Activated T-cell treated with anti-CD3 and anti-CD28 coated beads for 1 hour (primary cell): ENCODE data around the gene AMER2.

Source experiments
- DNase-seq: peaks from one replicate; pipeline ENCODE4 v3.0.0-alpha.2; 2020; ENCODE audit warnings: low read depth

Gene AMER2

DNA sequence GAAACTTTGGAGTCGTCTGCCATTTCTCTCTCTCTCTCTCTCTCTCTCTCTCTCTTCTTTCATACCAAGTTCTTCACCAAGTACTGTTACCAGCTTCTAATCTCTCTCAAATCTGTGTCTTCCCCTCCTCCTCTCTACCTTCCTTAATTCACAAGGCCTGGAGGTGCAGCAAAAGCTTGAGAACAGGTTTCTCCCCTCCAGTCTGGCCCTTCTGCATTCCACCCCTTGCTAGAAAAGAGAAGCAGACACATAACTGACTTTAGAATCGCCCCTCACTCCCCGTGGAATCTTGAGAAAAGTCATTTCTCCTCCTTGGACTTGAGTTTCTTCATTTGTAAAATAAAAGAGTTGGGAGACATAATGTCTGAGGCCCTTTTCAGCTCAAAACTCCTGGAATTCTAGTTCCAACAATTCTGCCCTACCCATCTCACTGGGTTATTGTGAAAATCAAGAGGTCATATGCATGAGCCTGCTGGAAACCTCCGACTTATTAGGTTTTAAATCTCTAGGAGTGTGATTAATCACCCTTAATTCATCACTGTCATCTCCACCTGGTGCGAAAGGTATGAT lies 20.4 kb downstream of the AMER2 start:
- DNase-seq = no peak

DNA sequence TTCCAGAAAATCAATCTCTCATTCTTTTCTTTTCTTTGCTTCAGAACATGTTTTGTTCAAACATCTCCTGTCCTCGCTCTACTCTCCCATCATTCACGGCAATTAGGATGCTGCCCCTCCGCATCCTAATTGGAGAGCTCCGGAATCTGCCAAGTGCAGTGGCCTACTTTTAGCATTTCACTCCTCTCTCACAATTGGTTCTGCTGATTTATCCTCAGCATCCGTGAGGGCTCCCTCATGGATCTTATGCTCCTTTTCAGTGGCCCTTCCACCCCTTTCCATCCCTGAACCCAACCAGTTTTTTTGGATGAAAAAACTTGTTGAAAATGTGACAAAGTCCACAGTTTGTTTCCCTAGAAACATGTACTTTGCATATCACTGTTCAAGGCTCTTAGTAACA lies 22.4 kb downstream of the AMER2 start:
- no peak for DNase-seq

DNA sequence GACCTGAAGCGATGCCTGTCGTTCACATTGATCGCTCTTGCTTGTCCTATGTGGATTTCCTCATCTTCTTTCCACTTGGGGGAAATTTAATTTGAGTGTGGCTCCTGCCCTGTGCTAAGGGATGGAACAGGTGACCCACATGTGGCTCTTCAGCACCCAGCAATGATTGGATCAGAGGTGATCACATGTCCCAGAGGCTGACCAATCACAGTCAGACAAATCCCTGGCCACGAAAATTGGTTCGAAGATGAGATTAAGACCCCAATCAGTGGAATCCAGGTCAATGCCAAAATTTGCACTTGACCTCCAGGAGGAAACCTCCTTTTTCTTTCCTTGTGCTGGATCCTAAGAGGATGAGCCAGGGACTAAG lies 23.7 kb downstream of the AMER2 start:
- no peak for DNase-seq

DNA sequence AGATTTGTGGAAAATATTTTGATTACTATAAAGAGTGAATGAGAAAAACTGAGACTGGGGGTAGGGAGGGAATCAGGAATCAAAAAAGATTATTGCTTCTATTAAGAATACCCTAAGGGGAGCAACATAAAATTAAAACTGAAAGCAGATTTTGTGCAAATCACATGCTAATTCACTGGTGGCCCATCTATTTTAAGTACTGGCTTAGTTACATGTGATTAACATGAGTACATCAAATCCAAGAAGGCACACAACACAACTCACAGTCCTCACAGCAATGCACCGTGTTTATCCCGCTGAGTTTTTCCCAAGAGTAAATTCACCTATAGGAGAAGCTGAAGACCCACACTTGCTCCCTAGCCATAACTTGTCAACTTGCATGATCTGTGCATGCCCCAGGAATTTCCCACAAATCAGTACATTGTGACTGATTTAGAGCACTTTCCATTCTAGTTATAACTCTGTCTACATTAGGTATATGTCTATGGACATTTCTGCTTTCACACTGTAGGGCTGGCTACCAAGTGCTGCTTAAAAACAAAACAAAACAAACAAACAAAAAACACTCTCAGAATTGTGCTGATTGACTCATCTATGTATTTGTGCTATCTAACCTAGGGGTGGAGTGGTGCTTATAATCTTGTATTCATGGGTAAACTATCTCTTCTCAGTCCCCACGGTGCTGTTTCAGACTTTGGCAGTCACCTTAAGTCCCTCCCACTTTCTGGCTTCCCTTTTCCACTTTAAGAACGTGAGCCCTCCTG lies 24.3 kb downstream of the AMER2 start:
- DNase-seq = no peak

DNA sequence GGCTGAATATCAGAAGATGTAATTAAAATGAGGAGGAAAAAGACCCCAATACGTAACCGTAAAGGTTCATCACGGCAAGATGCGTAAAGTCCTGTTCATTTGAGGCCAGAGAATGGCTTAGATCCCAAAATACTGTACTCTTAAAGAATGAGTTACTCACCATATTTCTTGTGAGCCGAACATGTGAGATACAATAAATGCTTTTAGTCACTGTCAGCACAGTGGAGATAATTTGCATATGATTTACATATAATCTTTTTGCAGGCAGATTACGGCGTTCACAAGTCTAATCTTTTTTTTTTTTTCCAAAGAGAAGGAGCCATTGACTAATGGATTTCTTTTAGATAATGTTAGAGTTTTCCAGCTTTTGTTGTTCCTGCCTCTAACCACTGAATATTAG lies 28.4 kb downstream of the AMER2 start:
- no peak for DNase-seq

DNA sequence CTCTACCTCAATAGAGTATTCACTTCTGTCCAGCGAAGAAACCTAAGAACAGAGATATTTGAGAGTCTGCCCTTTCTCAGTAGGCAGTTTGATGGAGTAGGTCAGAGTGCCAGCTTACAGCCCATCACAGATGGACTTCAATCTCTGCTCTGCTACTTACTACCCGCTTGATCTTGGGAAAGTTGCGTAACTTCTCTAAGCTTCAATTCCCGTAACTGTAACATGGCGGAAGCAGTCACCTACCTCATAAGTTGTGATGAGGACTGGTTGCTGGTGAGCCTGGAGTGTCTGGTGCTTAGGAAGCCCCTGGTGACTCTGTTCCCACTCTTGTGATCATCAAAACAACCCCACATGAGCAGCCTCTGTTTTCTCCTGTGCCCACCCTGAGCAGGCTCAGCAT lies 31.0 kb downstream of the AMER2 start:
- no peak for DNase-seq

DNA sequence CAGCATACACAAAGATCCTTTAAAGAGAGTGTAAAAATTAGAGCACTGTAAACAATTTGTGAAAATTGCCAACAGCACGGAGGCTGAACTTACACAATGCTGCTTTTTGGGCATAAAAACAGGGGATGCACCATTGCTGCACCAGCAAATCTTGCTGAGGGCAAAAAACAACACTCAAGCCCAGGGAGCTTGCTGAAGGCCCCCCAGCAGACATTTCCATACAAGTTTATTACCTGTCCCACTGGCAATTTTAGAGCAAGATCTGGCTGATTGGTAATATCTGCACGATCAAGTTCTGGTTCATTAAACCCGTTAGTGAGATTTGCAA lies 34.3 kb downstream of the AMER2 start:
- no peak for DNase-seq

DNA sequence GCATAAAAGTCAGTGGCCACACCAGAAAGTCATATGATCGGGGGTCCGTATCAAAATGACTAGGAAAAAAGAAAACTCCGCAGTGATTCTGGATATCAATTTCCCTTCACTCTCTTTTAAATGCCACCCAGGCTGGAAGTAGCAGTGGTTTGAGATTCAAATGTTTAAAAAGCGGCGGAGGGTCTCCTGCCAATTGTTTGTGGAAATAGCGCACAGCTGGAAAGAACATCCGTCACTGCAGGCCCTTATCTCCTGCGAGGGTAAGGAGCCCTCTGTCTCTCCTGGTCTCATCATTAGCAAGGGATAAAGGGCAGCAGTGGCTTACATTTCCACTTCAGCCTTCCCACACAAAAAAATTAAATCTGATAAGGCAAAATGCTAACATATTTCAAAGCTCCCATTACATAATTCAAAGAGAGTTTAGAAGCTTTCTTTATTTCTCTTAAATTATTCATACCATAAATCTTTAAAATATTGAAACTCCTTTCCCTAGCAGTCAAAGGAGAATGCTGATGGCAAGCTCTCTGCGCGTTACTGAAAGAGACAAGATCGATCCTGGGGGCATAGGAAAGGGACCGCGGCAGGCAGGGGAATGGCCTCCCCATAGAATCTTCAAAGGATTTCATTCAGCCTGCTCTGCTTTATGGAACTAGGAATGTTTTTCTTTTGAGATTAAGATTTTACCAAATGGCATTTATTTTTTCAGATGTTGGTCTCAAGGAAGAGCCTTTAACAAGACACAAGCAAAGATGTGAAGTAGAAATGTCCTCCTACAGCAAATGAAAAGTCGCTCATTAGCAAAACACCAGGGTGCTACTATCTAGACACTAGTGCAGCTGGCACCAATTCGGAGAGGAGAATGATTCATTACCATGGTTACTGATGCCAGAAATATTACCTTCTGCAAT lies 35.0 kb downstream of the AMER2 start:
- DNase-seq = no peak

DNA sequence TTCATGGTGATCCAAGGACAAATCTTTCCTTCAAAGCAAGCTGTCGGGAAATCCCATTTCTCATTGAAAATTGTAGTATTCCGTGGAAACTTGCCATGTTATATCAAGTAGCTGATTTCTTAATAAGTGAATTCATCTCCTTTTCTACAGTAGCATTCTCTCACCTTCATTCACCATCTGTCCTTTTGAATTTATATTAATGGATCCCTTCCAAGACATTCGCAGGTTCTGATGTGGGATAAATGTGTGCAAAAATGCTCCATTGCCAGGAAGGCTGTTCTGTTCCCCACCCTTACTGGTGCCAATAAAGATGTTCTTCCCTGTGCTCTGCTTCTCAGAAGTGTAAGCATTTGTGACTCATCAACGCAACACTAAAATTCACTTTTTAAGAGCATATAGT lies 36.2 kb downstream of the AMER2 start:
- no peak for DNase-seq

DNA sequence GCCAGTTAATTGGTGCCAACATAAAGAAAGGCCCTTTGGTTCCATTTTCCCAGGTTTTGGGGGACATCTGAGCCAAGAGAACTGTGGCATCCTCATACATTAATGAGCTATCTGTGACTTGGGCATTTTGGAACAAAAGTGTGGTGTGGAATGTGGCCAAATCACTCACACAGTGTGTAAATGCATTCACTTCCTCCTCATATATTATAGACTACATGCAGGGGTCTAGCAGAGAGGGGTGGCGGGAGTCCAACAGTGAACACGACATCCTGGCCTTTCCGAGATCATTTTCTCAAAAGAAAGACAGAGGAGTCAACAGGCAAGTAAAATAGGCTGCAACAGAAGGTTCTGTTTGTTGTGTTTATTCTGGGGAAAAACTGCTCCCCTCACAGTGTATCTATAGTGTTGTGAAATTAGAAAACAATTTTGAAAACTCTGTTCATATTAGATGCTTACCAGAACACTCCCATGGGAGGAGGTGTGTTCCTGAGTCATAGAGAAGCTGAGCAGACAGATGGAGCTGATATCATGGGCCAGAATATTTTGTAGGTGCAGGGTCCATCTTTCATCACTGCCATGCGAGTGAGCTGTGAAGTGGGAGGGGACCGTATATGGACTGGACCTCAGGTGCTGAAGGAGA lies 39.2 kb downstream of the AMER2 start:
- no peak for DNase-seq

DNA sequence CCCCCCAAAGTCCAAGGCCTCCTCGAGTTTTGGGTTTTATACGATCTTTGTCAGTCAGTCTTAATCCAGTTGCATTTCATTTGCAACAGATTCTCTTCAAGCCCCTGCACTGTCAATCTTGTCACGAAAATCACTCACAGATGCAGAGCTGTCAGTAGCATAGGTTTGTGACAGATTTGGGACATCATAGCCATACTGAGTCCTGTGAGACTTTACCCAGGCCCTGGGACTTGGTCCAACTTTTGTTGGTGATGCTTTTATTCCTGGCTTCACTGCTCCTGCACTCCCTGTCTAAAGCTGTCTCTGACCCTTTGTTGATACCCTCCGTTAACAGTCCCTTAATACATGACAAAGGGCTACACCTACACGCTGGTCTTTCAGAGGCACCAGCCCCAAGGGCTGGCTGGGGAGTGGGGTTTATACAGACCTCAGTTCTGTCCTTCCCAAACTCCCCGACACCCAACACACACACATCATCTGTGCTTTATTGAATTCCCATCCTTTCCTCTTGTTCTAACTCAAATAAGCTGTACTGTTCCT lies 40.1 kb downstream of the AMER2 start:
- DNase-seq = no peak

DNA sequence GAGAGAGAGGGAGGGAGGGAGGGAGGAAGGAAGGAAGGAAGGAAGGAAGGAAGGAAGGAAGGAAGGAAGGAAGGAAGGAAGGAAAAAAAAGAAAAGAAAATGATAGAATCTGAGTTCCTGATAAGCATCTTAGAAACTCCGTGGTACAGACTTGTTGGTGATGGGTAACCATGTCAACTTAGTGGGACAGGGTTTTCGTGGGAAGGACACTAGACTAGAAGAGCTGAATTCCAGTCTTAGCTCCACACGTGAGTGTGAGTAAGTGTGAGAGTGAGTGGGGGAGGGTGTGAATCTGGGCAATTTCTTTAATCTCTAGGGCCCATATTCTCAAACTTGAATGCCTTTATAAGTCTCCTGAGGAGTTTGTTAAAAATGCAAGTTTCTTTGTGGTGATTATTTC lies 41.1 kb downstream of the AMER2 start:
- no peak for DNase-seq

DNA sequence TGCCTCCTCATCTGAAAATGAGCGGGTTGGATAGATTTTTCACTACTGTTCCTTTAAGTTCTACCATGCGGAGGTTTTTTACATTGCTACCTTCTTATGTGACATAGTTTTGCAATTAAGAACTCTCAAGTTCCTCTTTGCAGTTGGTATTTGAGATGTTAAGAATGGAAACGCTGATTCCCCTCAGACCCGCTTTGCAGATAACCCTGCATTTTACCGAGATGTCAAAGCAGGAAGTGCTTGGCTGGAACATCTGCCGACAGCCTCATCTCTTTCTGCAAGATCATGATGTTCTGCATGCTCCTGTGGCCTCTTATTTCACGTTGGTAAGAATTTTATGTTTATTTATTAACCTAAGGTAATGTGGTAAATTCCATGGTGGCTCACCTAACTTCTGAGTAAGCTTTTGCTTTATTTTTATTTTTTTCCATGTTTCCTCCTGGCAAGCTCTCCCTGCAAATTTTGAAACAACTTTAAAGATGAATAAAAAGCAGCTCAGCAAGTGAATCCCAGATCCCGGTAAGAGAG lies 53.6 kb downstream of the AMER2 start:
- DNase-seq = no peak

DNA sequence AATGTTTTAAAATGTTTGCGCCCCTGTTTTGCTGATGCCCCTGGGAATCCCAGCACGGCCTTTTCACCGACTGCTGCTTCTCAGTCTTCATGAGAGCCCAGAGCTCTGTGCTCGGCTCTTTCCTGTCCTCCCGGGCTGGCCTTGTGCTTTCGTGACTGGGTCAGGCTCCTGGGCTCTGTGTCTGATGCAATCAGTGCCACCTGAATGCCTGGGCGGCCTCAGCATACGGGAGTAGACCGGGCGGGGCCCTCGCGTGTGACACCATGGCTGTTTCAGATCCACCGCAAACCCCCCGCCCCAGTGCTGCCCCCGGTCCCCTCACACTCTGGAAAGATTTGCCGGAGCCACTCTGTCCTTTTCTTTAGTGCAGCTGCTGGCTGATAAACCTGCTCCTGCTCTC lies 54.8 kb downstream of the AMER2 start:
- DNase-seq = no peak

DNA sequence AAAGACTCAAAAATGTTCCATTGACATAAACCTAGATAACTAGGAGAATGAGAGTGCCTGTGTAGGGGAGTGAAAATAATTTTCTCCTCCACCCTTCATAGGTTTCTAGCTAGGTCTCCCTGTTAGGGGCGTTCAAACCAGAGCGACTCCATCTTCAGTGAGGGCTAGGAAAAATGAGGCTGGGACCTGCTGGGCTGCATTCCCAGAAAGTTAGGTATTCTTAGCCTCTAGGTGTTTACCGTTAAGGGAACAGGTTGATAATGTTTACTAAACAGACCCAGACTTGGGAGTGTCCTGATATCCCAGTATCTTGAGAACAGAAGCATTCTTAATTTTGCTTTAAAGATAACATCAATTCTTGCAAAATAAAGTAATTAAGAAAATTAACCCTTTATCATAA lies 56.0 kb downstream of the AMER2 start:
- DNase-seq = no peak

DNA sequence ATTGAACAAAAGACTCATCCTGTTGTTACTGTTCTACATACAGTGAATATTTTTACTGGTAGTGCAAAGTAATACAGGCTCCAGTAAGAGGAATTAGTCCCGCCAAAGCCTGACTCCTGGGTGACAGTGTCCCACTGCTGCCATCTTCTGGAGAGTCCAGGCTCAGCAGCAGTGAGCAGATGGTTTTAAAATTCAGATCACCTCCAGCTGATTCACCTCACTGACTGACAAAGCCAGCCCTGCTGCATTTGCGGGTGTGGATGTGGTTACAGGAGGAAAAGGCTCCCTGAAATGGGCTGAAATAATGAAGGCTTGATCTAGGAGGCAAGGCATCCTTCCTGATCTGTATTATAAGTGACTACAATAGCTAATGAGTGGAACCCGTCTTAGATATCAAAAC lies 57.9 kb downstream of the AMER2 start:
- DNase-seq = peak; percentile 31

DNA sequence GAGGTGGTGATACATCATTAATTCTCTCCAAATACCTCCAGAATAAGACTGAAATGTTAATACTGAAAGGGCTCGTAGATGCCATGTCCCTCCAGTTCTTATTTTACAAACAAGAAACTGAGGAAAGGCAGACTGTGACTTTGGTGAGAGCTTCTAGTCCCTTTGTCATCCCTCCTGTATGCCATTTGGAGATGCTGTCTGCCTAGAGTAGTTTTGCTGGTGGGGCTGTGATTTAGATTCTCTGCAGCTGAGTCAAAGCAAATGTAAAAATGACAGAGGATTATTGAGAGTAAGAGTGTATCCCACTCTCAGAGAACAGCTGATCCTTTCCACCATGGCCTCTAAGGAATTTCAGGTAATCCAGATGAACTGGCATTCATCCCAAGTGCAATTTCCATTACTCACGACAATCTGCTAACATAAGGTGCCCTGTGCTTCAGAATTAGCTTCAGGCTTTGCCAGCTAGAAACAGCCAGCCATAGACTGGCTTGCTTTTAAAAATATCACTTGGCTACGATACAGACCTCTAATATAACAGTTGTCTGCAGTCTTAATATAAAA lies 59.3 kb downstream of the AMER2 start:
- DNase-seq = no peak
